Lower leg skin (tissue), 4 donors: ENCODE results near the gene GCSAML. TPM values are rescaled to one million over a fixed set of nuclear protein-coding genes. Genes with fewer than 3 reads are reported as not detected.
"Not testable (repeated sequence)": the region's sequence is repeated elsewhere in the genome, so short reads cannot be mapped to it uniquely, and the experiment has no call there.

Experiments used
- DNase-seq, 2 donors: peaks; one replicate each; pipeline ENCODE4 v3.0.0-alpha.2; 2019; ENCODE audit warnings: low spot score in 2 of 2
- H3K4me3 ChIP-seq: fragments of 200-600 bp; sonication (generic); 2 replicates; pipeline ENCODE4 v1.5.1; 2017; ENCODE audit warnings: mild to moderate bottlenecking, low read depth; ENCODE audit not compliant: poor library complexity, severe bottlenecking
- CTCF ChIP-seq, 3 donors: fragments of 450-650 bp; IDR thresholded peaks; one replicate each; pipeline ENCODE4 v1.5.1; 2016; ENCODE audit warnings: antibody characterized with exemption in 3 of 3, mild to moderate bottlenecking in 3 of 3, moderate library complexity in 2 of 3
- POLR2A ChIP-seq, 2 donors: fragments of 450-650 bp; IDR thresholded peaks; one replicate each; pipeline ENCODE4 v1.6.1; 2016 to 2017; ENCODE audit warnings: antibody characterized with exemption in 2 of 2, mild to moderate bottlenecking in 1 of 2, moderate library complexity in 1 of 2
- WGBS, 2 donors: methylation state at CpG; one replicate each; pipeline ENCODE4 v1.1.5; 2018; 5-methylcytosine and 5-hydroxymethylcytosine counted together
- intact Hi-C: fragments of 100-400 bp; cut with DNase I; formaldehyde crosslinking; loops from one replicate; pipeline ENCODE4 v1.15.0; 2023; ENCODE audit warnings: low total_unique reads
- total RNA-seq, 4 donors: library from RNA; depleted of rRNA; stranded (reverse); fragments of >200 nt; gene quantifications; one replicate each; pipeline ENCODE4 v1.1.0, GENCODE V29; 2016

Gene GCSAML
- under 1 TPM in 3 of 4 donors, not detected in 1; 0.08 to 0.32 (median 0.10) TPM for total RNA-seq

GRCh38 chr1:247548769-247549182, at the start of gene GCSAML:
GCSAML (plus strand) TSS chr1:247549134; CDS start chr1:247549192, 58 bp downstream.
- intact Hi-C loops = no loop called here

GRCh38 chr1:247500865-247501264, 48.1 kb upstream of the GCSAML start:
- intact Hi-C loops = no loop called here
- DNase-seq = no peak
- no peak for TF ChIP-seq CTCF (IDR thresholded peaks at IDR 0.05)
- no peak for TF ChIP-seq POLR2A (IDR thresholded peaks at IDR 0.05)
- no peak overlapping the region for H3K4me3 ChIP-seq
- 58 to 73% methylated on average over 3 of the region's 3 CpGs for WGBS, 2 donors

More at GRCh38 chr1:247548769-247549182, at the start of gene GCSAML:
- WGBS, 2 donors = 70 to 73% methylated on average over 13 of the region's 13 CpGs
- H3K4me3 ChIP-seq = no peak within 1 kb of the TSS
- DNase-seq = no peak
- TF ChIP-seq CTCF (IDR thresholded peaks at IDR 0.05) (no peak), POLR2A (IDR thresholded peaks at IDR 0.05) (no peak)

GRCh38 chr1:247506831-247507230, 42.1 kb upstream of the GCSAML start:
- DNase-seq = no peak
- WGBS, 2 donors = 39 to 46% methylated on average over 3 of the region's 3 CpGs
- TF ChIP-seq CTCF (IDR thresholded peaks at IDR 0.05) (no peak), POLR2A (IDR thresholded peaks at IDR 0.05) (no peak)
- H3K4me3 ChIP-seq = no peak overlapping the region
- intact Hi-C loops = no loop called here

DNA sequence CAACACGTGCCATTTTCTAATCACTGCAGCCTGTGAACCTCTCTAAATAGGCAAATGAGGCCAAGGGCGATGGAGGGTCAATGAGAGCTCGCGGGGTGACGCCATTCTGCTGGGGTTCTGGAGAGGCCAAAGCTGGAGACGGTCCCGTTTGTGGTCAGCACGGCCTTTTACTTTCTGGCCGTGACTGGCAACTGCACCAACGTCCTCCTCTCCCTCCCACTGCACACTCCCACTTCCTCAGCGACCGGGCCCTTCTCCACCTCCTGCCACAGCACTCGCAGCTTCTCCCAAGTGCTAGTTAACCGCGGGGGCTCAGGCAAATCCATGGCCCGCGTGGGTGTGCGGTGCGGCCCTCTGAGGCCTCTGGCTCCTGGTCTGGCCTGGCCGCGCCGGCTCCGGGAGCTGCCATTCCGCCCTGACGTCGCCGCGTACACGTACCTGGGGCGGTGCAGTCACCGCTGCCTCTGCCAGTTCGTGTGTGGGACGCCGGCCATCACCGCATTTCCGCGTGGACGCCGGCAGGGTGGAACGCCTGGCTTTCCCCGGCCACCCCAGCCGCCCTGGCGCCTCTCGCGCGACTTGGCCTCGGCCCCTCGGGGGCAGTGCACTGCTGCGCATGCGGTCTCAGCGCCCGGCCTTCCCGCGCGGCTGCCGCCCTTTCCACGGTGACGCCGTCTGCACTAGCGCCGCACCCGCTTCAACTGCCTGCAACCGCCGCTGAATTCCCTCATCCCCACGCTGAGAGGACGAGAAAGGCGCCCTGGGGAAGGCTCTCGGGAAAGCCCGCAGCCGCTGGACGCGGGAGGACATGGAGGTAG, 30.9 kb upstream of the GCSAML start:
- no peak for DNase-seq
- intact Hi-C loops = no loop called here
- TF ChIP-seq POLR2A (IDR thresholded peaks at IDR 0.05) = no peak
- TF ChIP-seq CTCF (IDR thresholded peaks at IDR 0.05) = no peak
- H3K4me3 ChIP-seq = no peak overlapping the region
- WGBS, 2 donors = 71 to 79% methylated on average over 37 to 65 of the region's 72 CpGs

DNA sequence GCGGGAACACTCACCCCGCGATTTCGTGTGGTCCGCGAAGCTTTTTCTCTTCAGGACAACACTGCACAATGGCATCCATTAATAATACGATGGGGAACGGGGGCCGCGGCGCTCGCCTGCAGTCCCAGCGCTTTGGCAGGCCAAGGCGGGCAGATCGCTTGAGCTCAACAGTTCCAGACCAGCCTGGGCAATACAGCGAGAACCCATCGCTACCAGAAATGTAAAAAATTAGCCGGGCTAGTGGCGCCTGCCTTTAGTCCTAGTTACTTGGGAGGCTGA, 30.4 kb upstream of the GCSAML start:
- DNase-seq = no peak
- TF ChIP-seq CTCF (IDR thresholded peaks at IDR 0.05) = no peak
- TF ChIP-seq POLR2A (IDR thresholded peaks at IDR 0.05) = no peak
- no peak overlapping the region for H3K4me3 ChIP-seq
- 79 to 88% methylated on average over 19 of the region's 19 CpGs for WGBS, 2 donors
- intact Hi-C loops = no loop called here

GRCh38 chr1:247521886-247522285, 27.0 kb upstream of the GCSAML start:
- 90 to 95% methylated on average over 11 of the region's 30 CpGs for WGBS, 2 donors
- intact Hi-C loops, H3K4me3 ChIP-seq, DNase-seq: not testable (repeated sequence)
